ENCODE measurements around the gene NSA2. TPM values are rescaled to one million over a fixed set of nuclear protein-coding genes. Genes with fewer than 3 reads are reported as not detected.

NSA2 gene
- total and polyA plus RNA-seq, 2 of the 13 experiments (the other 11 are each of a cell fraction or from before 2014, with no cell fraction given): 33.0 to 101 TPM

DNA sequence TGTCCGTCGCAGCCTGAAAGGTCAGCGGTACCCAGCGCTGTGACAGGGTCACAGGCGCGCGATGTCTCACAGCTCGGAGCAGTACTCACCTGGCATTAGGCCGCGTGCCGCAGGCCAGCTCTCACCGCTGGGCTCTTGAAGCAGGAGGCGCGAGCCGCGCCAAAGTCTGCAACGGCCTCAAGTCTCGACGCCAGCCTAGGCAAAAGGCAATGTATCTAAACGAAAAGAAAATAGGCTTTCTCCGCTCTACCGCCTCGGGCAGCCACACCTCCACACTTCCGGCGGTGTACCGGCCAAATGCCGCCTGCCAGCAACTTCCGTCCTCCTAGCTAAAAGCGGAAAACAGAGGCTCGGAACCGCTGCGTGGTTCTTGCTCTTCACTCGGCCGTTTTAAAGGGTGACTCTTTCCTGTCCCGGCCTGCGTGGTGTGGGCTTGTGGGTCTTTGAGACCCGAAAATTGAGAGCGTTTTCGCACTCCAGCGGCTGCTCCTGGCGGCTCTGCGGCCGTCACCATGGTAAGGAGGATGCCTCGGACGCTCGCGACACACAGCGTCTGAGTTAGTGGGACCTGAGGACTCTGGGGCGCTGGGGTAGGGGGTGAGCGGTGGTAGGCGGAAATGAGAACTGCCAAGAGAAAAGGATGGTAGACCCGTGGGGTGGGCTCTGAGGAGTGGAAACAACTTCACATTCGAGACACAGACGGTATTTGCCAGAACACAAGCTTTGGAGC, at the start of gene NSA2, which contains the start of gene GFM2 (continued):
- TF ChIP-seq, protein P1, sequence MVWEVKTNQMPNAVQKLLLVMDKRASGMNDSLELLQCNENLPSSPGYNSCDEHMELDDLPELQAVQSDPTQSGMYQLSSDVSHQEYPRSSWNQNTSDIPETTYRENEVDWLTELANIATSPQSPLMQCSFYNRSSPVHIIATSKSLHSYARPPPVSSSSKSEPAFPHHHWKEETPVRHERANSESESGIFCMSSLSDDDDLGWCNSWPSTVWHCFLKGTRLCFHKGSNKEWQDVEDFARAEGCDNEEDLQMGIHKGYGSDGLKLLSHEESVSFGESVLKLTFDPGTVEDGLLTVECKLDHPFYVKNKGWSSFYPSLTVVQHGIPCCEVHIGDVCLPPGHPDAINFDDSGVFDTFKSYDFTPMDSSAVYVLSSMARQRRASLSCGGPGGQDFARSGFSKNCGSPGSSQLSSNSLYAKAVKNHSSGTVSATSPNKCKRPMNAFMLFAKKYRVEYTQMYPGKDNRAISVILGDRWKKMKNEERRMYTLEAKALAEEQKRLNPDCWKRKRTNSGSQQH (CRISPR knock-in tag; IDR thresholded peaks at IDR 0.05; ENCODE audit: low read depth): peak; percentile 72; the same call in 1 of the 2 replicates
- TF ChIP-seq, protein P2, sequence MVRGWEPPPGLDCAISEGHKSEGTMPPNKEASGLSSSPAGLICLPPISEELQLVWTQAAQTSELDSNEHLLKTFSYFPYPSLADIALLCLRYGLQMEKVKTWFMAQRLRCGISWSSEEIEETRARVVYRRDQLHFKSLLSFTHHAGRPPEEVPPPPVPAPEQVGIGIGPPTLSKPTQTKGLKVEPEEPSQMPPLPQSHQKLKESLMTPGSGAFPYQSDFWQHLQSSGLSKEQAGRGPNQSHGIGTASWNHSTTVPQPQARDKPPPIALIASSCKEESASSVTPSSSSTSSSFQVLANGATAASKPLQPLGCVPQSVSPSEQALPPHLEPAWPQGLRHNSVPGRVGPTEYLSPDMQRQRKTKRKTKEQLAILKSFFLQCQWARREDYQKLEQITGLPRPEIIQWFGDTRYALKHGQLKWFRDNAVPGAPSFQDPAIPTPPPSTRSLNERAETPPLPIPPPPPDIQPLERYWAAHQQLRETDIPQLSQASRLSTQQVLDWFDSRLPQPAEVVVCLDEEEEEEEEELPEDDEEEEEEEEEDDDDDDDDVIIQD (CRISPR knock-in tag; IDR thresholded peaks at IDR 0.05; ENCODE audit: low read depth): peak; percentile 30; the same call in 1 of the 2 replicates
- TF ChIP-seq CC2D1A (CRISPR knock-in tag; IDR thresholded peaks at IDR 0.05): no peak
- TF ChIP-seq MED1 (CRISPR knock-in tag; IDR thresholded peaks at IDR 0.05): peak; percentile 84
- peak; percentile 84 for TF ChIP-seq KDM4B (CRISPR knock-in tag; IDR thresholded peaks at IDR 0.05)
- no peak for TF ChIP-seq RFX3 (CRISPR knock-in tag; IDR thresholded peaks at IDR 0.05)
- TF ChIP-seq, protein P3, sequence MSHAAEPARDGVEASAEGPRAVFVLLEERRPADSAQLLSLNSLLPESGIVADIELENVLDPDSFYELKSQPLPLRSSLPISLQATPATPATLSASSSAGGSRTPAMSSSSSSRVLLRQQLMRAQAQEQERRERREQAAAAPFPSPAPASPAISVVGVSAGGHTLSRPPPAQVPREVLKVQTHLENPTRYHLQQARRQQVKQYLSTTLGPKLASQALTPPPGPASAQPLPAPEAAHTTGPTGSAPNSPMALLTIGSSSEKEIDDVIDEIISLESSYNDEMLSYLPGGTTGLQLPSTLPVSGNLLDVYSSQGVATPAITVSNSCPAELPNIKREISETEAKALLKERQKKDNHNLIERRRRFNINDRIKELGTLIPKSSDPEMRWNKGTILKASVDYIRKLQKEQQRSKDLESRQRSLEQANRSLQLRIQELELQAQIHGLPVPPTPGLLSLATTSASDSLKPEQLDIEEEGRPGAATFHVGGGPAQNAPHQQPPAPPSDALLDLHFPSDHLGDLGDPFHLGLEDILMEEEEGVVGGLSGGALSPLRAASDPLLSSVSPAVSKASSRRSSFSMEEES (CRISPR knock-in tag; IDR thresholded peaks at IDR 0.05): peak; percentile 58
- TF ChIP-seq, protein P4, sequence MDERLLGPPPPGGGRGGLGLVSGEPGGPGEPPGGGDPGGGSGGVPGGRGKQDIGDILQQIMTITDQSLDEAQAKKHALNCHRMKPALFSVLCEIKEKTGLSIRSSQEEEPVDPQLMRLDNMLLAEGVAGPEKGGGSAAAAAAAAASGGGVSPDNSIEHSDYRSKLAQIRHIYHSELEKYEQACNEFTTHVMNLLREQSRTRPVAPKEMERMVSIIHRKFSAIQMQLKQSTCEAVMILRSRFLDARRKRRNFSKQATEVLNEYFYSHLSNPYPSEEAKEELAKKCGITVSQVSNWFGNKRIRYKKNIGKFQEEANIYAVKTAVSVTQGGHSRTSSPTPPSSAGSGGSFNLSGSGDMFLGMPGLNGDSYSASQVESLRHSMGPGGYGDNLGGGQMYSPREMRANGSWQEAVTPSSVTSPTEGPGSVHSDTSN (CRISPR knock-in tag; IDR thresholded peaks at IDR 0.05): no peak
- no peak for TF ChIP-seq SMARCE1 (IDR thresholded peaks at IDR 0.05; ENCODE audit: borderline replicate concordance)
- TF ChIP-seq REPIN1 (CRISPR knock-in tag; IDR thresholded peaks at IDR 0.05; ENCODE audit: borderline replicate concordance, low read depth): peak; percentile 89
- TF ChIP-seq, protein P5, sequence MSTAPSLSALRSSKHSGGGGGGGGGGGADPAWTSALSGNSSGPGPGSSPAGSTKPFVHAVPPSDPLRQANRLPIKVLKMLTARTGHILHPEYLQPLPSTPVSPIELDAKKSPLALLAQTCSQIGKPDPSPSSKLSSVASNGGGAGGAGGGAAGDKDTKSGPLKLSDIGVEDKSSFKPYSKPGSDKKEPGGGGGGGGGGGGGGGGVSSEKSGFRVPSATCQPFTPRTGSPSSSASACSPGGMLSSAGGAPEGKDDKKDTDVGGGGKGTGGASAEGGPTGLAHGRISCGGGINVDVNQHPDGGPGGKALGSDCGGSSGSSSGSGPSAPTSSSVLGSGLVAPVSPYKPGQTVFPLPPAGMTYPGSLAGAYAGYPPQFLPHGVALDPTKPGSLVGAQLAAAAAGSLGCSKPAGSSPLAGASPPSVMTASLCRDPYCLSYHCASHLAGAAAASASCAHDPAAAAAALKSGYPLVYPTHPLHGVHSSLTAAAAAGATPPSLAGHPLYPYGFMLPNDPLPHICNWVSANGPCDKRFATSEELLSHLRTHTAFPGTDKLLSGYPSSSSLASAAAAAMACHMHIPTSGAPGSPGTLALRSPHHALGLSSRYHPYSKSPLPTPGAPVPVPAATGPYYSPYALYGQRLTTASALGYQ (CRISPR knock-in tag; IDR thresholded peaks at IDR 0.05): peak; percentile 67
- 0 out of 2 replicates have a peak, but pooled peaks have one; percentile 83 for TF ChIP-seq ZNF83 (CRISPR knock-in tag; IDR thresholded peaks at IDR 0.05; ENCODE audit: borderline replicate concordance)
- TF ChIP-seq HOXD1 (CRISPR knock-in tag; IDR thresholded peaks at IDR 0.05): peak; percentile 85; the same call in 1 of the 2 replicates
- TF ChIP-seq, protein P6, sequence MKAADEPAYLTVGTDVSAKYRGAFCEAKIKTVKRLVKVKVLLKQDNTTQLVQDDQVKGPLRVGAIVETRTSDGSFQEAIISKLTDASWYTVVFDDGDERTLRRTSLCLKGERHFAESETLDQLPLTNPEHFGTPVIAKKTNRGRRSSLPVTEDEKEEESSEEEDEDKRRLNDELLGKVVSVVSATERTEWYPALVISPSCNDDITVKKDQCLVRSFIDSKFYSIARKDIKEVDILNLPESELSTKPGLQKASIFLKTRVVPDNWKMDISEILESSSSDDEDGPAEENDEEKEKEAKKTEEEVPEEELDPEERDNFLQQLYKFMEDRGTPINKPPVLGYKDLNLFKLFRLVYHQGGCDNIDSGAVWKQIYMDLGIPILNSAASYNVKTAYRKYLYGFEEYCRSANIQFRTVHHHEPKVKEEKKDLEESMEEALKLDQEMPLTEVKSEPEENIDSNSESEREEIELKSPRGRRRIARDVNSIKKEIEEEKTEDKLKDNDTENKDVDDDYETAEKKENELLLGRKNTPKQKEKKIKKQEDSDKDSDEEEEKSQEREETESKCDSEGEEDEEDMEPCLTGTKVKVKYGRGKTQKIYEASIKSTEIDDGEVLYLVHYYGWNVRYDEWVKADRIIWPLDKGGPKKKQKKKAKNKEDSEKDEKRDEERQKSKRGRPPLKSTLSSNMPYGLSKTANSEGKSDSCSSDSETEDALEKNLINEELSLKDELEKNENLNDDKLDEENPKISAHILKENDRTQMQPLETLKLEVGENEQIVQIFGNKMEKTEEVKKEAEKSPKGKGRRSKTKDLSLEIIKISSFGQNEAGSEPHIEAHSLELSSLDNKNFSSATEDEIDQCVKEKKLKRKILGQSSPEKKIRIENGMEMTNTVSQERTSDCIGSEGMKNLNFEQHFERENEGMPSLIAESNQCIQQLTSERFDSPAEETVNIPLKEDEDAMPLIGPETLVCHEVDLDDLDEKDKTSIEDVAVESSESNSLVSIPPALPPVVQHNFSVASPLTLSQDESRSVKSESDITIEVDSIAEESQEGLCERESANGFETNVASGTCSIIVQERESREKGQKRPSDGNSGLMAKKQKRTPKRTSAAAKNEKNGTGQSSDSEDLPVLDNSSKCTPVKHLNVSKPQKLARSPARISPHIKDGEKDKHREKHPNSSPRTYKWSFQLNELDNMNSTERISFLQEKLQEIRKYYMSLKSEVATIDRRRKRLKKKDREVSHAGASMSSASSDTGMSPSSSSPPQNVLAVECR (CRISPR knock-in tag; IDR thresholded peaks at IDR 0.05; ENCODE audit: borderline replicate concordance): peak; percentile 97
- no peak for TF ChIP-seq THYN1 (CRISPR knock-in tag; IDR thresholded peaks at IDR 0.05; ENCODE audit: borderline replicate concordance, low read depth)
- TF ChIP-seq ZNF260 (CRISPR knock-in tag; IDR thresholded peaks at IDR 0.05; ENCODE audit: borderline replicate concordance, low read depth): no peak
- TF ChIP-seq ZNF451 (CRISPR knock-in tag; IDR thresholded peaks at IDR 0.05): no peak; the same call in 1 of the 2 replicates
